ENCODE data around the gene CUBN.

The CUBN gene

DNA sequence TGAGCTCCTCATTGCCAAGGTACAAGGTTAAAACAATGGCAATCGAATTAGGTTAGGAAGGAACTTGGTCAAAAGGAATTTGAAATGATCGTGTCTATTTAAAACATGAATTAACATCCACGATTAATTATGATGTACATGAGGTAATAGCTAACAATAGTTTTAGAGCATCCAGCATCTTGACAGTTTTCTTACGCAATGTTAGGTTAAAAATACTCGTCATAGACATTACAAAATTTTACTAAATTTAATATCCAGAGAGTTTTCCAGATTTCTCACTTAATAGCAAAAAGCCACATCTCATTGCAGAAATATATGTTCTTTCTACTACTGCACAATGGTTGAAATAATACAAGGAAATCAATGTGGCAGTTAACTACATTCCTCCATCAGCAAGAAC lies 22.6 kb downstream of the CUBN start:
- no peak for DNase-seq

GRCh38 chr10:17101910-17102266 lies 27.7 kb downstream of the CUBN start:
- DNase-seq = no peak

DNA sequence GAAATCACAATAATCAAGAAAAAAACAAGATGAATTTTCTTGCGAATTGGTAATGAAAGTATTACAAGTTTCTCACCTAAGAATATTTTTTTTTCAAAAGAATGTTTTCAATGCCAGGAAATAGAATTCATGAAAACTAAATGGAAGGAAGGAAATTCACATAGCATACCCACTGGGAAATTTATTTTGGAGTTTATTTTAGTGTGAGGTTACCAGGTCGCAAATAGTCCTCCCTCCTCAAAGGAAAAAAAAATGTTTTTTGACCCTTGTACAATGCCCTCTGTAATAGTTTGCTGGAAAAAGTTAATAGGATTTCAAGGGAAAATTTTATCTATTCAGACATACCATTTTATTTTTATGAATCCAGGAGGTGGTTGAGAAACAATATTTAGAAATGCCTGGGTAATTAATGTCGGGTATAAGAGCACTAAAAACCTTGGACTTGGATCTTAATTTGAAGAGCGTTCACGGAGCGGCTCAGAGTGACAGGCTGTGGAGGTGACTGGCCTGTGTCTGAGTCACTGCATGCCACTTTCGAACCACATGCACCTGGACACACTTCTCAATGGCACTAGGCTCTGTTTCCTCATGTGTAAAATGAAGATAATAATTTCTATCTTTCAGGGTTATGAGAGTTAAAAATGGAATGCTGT lies 28.2 kb downstream of the CUBN start:
- DNase-seq = no peak

GRCh38 chr10:17100586-17100985 lies 29.0 kb downstream of the CUBN start:
- no peak for DNase-seq

DNA sequence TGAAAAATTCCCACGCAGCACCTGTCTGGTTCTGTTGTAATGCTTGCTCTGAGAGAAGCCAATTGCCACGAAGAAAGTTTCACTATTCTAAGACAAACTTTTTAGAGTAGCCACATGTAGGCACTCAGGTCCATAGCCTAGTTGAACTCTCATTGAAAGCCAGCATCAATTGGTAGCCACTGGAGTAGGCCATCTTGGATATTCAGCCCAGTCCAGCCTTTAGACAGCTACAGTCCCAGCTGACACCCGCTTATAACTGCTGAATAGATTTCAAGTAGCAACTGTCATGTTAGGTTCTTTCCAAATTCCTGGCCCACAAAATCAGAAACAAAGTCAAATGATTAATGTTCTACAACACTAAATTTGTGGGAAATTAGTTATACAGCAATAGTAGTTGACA lies 31.6 kb downstream of the CUBN start:
- no peak for DNase-seq

DNA sequence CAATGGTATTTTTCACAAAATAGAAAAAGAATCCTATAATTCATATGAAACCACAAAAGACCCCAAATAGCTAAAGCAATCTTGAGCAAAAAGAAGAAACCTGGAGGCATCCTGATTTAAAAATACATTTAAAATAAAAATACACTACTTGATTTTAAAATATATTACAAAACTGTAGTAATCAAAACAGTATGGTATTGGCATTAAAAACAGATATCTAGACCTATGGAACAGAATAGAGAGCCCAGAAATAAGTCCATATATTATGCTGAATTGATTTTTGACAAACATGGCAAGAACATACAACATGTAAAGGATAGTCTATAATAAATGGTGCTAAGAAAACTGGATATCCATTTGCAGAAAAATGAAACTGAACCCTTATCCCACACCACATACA lies 34.8 kb downstream of the CUBN start:
- DNase-seq = no peak

DNA sequence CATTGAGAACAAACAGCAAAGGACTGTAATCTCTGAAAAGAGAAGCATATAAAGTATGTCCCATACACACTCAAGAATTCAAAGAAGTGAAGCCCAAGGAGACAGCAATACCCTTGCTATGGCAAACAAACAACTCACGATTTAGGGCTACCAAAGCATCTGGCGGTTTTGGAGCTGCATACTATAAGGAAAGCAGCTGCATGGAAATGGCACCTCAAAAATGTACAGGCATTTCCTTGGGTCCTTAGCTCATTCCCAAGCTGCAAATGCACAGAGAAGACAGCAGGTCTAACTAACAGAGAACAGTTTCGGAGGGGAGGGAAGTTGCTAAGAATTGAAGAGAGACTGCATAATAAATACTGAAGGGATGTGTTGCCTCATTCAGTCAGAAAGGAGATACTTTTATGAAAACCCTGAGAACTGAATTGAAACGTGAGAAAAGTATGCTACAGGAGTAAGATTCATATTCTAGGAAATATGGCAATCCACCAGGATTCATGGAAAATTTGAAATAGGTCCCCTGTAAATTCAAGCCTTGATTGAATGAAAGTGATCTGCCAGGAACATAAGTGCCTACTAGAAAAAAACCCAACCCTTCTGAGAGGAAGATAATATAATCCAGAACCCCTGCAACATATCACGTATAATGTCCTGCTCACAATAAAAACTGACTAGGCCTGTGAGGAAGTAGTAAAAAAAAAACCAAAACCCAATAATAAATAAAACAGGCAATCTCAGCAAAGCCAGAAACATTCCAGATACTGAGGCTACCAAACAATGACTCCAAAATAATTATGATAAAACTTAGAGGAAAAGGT lies 36.4 kb downstream of the CUBN start:
- DNase-seq = no peak

GRCh38 chr10:17092216-17092944 lies 37.2 kb downstream of the CUBN start:
- no peak for DNase-seq

DNA sequence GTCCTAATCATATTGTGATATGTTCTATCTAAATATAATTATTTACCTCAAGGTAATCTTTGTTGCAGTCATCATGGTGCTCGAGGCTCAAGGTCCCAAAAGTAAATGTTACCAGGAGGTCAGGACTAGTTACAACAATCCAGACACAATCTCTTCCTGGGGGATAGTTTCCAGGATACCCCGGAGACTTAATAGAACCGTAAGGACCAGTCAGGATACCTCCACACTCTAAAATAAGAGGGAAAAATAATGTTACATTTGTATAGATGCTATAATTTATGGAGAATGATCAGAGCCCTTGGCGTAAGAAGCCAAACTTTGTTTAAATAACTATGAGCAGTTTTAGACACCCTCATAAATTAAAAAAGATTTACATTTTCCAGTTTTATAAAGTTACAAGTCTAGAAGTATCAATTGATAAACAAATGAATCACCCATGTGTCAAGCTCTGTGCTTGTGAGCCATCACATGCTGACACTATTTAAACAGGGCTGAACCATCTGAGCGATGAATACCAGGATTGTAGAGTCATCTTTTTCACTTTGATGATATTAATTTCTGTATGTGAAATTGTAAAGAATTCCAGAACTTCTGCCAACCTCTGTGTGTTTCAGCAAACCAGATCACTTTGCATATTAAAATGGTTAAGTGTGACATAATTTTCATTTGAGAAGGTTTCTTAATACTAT lies 41.3 kb downstream of the CUBN start:
- no peak for DNase-seq

DNA sequence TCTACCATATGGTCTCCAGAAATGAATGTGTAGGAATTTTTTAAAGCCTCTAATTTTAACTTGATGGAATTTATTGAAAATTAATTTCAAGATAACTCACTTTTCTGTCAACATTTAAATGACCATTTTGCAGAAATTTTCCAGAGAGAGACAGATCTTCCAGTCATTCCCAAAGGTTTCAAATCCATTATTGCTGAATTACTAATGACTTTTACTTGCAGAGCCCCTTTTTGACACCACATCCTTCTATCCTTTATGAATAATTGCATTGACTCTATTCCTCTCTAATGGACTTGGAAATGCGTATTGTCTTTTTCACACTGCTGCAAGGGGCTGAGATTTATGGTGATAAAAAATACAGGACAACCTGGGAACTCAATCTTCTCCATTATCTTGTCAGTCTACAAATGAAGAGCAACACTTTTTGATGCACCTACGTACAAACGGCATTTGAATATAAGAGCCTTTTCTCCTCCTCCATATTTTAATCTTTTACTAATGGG lies 42.7 kb downstream of the CUBN start:
- DNase-seq = no peak

DNA sequence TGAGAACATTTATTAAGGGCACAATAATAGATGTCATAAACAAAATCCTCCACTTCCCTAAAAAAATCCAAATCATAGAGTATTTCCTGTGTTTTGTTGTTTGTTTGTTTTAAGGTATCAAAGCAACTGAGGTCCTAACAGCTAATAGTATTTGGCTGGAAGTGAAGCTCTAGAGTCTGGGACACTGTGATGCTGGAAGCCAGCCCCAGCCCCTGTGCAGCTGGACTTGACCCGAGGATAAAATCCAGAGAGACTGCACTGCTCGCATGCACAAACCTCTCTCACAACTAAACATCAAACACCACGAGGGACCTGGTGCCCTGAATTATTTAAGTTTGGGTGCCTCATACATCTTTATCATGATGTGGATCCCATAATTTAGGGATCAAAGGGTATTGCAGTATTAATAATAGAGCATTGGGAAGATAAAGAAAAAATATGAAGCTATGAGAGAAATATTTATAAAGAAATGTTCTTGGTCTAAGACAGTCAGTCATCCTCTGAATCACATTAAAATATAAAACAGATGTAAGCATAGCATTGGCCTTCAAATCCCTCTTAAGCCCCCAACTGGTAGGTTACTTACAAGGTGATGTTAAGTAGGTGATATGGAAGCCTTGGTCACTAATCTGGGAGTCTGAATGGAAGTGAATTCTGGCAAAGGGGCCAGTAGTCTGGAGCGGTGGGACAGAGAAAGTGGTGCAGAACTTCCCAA lies 44.4 kb downstream of the CUBN start:
- DNase-seq = no peak

- DNase-seq = no peak
Measured at GRCh38 chr10:17084258-17084657, 45.4 kb downstream of the CUBN start.

GRCh38 chr10:17081431-17081830 lies 48.2 kb downstream of the CUBN start:
- no peak for DNase-seq

- DNase-seq = no peak
Measured at GRCh38 chr10:17077890-17078289, 51.7 kb downstream of the CUBN start.

DNA sequence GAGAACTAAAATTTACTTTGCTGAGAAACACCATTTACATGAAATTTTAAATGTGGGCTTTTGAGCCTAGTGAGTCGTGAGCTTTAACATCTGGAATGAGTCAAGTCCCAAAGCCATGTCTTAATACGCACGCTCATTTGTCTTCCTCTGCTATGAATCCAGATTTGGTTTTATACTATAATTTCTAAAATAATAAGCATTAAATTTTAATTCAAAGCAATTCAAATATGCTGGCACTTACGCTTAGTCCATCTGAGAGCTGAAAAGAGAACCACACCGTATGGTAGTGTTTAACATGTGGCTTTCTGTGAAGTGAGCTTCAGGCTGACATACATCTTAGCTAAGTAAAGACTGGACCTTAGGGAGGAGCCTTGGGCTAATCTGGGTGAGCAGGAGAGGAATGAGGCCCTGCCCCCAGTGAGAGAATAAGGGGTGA lies 52.2 kb downstream of the CUBN start:
- no peak for DNase-seq

DNA sequence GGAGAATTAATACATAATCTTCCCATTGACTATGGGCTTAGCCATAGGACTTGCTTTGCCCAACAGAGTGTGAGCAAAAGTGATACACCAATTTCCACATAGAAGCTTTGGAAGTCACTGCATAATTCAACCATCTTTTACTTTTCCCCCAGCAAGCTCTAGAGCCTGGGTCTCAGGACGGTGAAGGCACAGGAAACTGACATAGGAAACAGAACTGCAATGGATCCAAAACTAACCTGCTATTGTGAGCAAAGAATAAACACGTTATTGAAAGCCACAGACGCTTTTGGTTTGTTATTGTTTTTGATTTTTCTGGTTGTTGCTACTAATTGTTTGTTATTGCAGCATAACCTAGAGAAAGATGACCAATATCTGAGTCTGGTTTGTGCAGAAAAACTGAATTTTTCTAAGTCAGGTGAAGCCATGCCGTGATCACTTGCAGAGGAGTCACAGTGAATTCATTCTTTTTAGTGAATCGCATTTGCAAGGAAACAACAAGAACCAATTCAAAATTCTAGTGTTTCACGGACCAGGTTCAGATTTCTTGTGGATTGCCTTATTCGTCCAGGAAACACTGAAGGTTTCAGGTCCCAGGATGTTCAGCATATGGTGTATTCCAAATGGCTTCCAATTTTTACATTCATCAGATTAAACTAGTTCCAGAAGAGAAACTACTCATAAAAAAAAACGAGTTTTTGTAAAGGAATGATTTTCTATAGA lies 52.8 kb downstream of the CUBN start:
- no peak for DNase-seq

- no peak for DNase-seq
Measured at GRCh38 chr10:17075533-17076359, 53.9 kb downstream of the CUBN start.

DNA sequence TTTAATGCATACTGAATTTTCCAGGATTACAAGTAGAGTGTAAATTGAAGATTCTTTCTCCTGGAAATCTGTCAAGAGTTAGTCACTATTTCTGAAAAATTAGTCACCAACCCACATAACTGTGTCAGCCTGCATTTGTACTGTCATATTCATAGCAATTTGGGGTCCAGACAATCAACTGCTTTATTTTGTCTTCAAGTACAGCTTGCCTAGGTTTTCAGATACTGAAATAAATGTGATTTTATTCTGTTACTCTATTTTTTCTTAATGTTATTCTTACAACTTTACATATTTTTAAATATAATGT lies 55.1 kb downstream of the CUBN start:
- DNase-seq = no peak

DNA sequence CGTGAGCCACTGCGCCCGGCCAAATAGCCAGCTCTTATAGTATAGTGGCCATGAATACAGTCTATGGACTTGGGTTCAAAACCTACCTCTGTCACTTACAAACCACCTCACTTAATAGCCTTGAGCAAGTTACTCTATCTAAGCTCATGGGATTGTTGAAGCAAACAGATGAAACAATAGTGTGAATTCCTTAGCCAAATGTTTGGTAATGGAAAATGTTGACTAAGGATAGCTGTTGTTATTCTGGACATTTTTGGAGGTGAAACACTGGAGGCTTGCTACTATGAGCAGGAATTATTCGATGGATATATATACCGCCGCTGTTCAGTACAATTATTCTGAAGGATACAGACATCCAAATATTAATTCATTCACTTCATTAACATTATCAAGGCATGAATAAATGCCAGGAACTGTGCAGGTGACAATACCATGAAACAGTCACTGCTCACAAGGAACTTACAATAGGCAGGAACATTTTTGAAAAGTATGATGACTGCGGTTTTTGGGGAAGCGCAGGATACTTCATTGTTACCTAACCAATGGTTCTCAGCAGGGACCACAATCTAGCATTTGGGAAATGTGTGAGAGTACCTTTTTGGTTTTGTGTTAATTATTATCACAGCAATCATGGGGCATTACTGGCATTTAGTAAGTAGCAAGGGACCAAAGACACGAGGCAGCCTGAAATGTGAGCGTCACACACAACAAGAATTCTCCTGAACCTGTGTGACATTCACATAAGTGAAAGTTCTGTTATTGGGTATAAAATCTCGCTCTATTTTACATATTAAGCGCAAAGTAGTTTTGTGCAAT lies 55.7 kb downstream of the CUBN start:
- DNase-seq = no peak

DNA sequence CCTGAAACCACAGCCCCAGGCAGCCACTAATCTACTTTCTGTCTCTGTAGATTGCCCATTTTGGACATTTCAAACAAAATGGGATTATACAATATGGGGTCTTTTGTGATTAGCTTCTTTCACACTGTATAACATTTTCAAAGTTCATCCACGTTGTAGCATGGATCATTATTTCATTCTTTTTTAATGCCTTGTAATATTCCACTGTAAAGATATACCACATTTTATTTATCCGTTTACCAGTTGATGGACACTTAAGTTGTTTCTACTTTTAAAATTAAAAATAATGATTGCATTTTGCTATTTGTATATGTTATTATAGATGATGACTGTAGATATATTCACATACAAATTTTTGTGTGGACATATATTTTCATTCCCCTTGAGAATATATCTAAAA lies 60.7 kb downstream of the CUBN start:
- no peak for DNase-seq

Data from right kidney (tissue), 1 donor.